HEK293 (cell line): Measurements from ENCODE around the gene ZNF804A.

Source experiments
- CTCF ChIA-PET: fragments of 350-600 bp; formaldehyde crosslinking; extraction: SDS; loops from one replicate; lab custom pipeline; 2021; ENCODE audit warnings: antibody characterized with exemption; lab: Yijun Ruan, JAX
- POLR2A ChIA-PET: fragments of 300-600 bp; formaldehyde crosslinking; extraction: SDS; loops from one replicate; lab custom pipeline; 2020; ENCODE audit warnings: antibody characterized with exemption, inconsistent platforms; lab: Yijun Ruan, JAX
- H3K27ac ChIP-seq: fragments of 200-500 bp; sonication (Bioruptor generic); 2 replicates; pipeline ENCODE4 v1.5.1; 2014; ENCODE audit warnings: low read depth, low read length, control low read depth, inconsistent platforms; ENCODE audit errors: extremely low read depth
- H3K36me3 ChIP-seq, 2 experiments: fragments of 200-500 bp in 1 of 2; sonication (Bioruptor generic) in 1 of 2; 1 replicate in 1 of 2; 2 replicates in 1 of 2; pipeline ENCODE4 v1.5.1; 2014 to 2017; ENCODE audit warnings: inconsistent platforms in 2 of 2, low read length in 2 of 2; ENCODE audit not compliant: control insufficient read depth in 2 of 2, insufficient read depth in 1 of 2
- H3K4me1 ChIP-seq: fragments of 200-500 bp; sonication (Bioruptor generic); 2 replicates; pipeline ENCODE4 v1.5.1; 2014; ENCODE audit warnings: mild to moderate bottlenecking, low read length, inconsistent platforms; ENCODE audit not compliant: control insufficient read depth, insufficient read depth
- H3K4me3 ChIP-seq: 2 replicates; pipeline ENCODE4 v1.5.1; 2011; ENCODE audit warnings: low read depth, mild to moderate bottlenecking, control low read depth, low read length, moderate library complexity
- H3K9me3 ChIP-seq: fragments of 200-500 bp; sonication (Bioruptor generic); 2 replicates; pipeline ENCODE4 v1.5.1; 2014; ENCODE audit warnings: low read depth, low read length, inconsistent platforms; ENCODE audit not compliant: control insufficient read depth, insufficient read depth
- CTCF ChIP-seq: fragments of 450-650 bp; formaldehyde crosslinking; IDR thresholded peaks from 2 replicates; pipeline ENCODE4 v1.5.1; 2016; ENCODE audit warnings: missing biosample characterization, missing genetic modification characterization
- EGR2 ChIP-seq: fragments of 450-650 bp; formaldehyde crosslinking; IDR thresholded peaks from 2 replicates; pipeline ENCODE4 v1.5.1; 2016; ENCODE audit warnings: low read depth, missing biosample characterization, missing genetic modification characterization
- KLF1 ChIP-seq: fragments of 450-650 bp; formaldehyde crosslinking; IDR thresholded peaks from 2 replicates; pipeline ENCODE4 v1.5.1; 2016; ENCODE audit warnings: missing biosample characterization, missing genetic modification characterization
- MEIS1 ChIP-seq: sonication (generic); formaldehyde crosslinking; IDR thresholded peaks from 2 replicates; pipeline ENCODE4 v1.8.1; 2022; ENCODE audit warnings: missing genetic modification reagents, mild to moderate bottlenecking, borderline replicate concordance
- SCRT1 ChIP-seq: fragments of 450-650 bp; formaldehyde crosslinking; IDR thresholded peaks from 2 replicates; pipeline ENCODE4 v1.5.1; 2016; ENCODE audit warnings: missing biosample characterization, missing genetic modification characterization, borderline replicate concordance
- SCRT2 ChIP-seq: fragments of 450-650 bp; formaldehyde crosslinking; IDR thresholded peaks from 2 replicates; pipeline ENCODE4 v1.5.1; 2016; ENCODE audit warnings: missing biosample characterization, missing genetic modification characterization
- YY2 ChIP-seq: fragments of 450-650 bp; formaldehyde crosslinking; IDR thresholded peaks from 2 replicates; pipeline ENCODE4 v1.5.1; 2016; ENCODE audit warnings: missing biosample characterization, missing genetic modification characterization
- ZBTB48 ChIP-seq: fragments of 450-650 bp; formaldehyde crosslinking; IDR thresholded peaks from 2 replicates; pipeline ENCODE4 v1.5.1; 2016; ENCODE audit warnings: missing biosample characterization, missing genetic modification characterization
- ZFP3 ChIP-seq: fragments of 450-650 bp; formaldehyde crosslinking; IDR thresholded peaks from 2 replicates; pipeline ENCODE4 v1.5.1; 2016; ENCODE audit warnings: low read depth, missing biosample characterization, missing genetic modification characterization
- ZFP41 ChIP-seq: fragments of 450-650 bp; formaldehyde crosslinking; IDR thresholded peaks from 2 replicates; pipeline ENCODE4 v1.5.1; 2016; ENCODE audit warnings: missing biosample characterization, missing genetic modification characterization, borderline replicate concordance
- ZNF121 ChIP-seq: fragments of 450-650 bp; formaldehyde crosslinking; IDR thresholded peaks from 2 replicates; pipeline ENCODE4 v1.5.1; 2016; ENCODE audit warnings: missing biosample characterization, missing genetic modification characterization
- ZNF132 ChIP-seq: fragments of 450-650 bp; formaldehyde crosslinking; IDR thresholded peaks from 2 replicates; pipeline ENCODE4 v1.5.1; 2017; ENCODE audit warnings: missing biosample characterization, missing genetic modification characterization, borderline replicate concordance
- ZNF146 ChIP-seq: fragments of 450-650 bp; formaldehyde crosslinking; IDR thresholded peaks from 2 replicates; pipeline ENCODE4 v1.5.1; 2016; ENCODE audit warnings: missing biosample characterization, missing genetic modification characterization
- ZNF18 ChIP-seq: fragments of 450-650 bp; formaldehyde crosslinking; IDR thresholded peaks from 2 replicates; pipeline ENCODE4 v1.5.1; 2016; ENCODE audit warnings: missing biosample characterization, missing genetic modification characterization
- ZNF292 ChIP-seq: fragments of 450-650 bp; formaldehyde crosslinking; IDR thresholded peaks from 2 replicates; pipeline ENCODE4 v1.5.1; 2016; ENCODE audit warnings: low read depth, missing biosample characterization, missing genetic modification characterization, borderline replicate concordance
- ZNF37A ChIP-seq: fragments of 450-650 bp; IDR thresholded peaks from 2 replicates; pipeline ENCODE4 v1.5.1; 2018; ENCODE audit warnings: missing biosample characterization, missing genetic modification characterization
- ZNF398 ChIP-seq: fragments of 450-650 bp; formaldehyde crosslinking; IDR thresholded peaks from 2 replicates; pipeline ENCODE4 v1.5.1; 2017; ENCODE audit warnings: missing biosample characterization, missing genetic modification characterization
- ZNF555 ChIP-seq: fragments of 450-650 bp; formaldehyde crosslinking; conservative IDR thresholded peaks from 2 replicates; pipeline ENCODE4 v1.5.1; 2017; ENCODE audit warnings: missing biosample characterization, mild to moderate bottlenecking, missing genetic modification characterization, inconsistent platforms
- ZNF747 ChIP-seq: fragments of 450-650 bp; formaldehyde crosslinking; IDR thresholded peaks from 2 replicates; pipeline ENCODE4 v1.5.1; 2016; ENCODE audit warnings: missing biosample characterization, missing genetic modification characterization
- ZSCAN30 ChIP-seq: fragments of 450-650 bp; IDR thresholded peaks from 2 replicates; pipeline ENCODE4 v1.5.1; 2018; ENCODE audit warnings: missing biosample characterization, mild to moderate bottlenecking, missing genetic modification characterization, moderate library complexity
- ZSCAN5A ChIP-seq: fragments of 450-650 bp; formaldehyde crosslinking; IDR thresholded peaks from 2 replicates; pipeline ENCODE4 v1.5.1; 2016; ENCODE audit warnings: missing biosample characterization, missing genetic modification characterization

The ZNF804A gene

GRCh38 chr2:184633726-184634125, 35.4 kb downstream of the ZNF804A start:
- Histone ChIP-seq H3K36me3 (no peaks in the 10 kb centered on the region), H3K27ac (no peak overlapping the region), H3K4me3 (no peak overlapping the region), H3K4me1 (no peaks in the 10 kb centered on the region), H3K9me3 (no peaks in the 10 kb centered on the region)
- CTCF ChIA-PET = interaction anchor here (0.6 kb wide), 1 partner anchor 417 kb away, joined by 3 read pairs; no protein-coding TSS in a partner anchor
- POLR2A ChIA-PET = no interaction called here
- no peak for TF ChIP-seq ZNF18 (tag by site-specific recombination)
- no peak for TF ChIP-seq ZNF292 (tag by site-specific recombination)
- TF ChIP-seq CTCF (tag by site-specific recombination) = no peak
- no peak for TF ChIP-seq ZNF146 (tag by site-specific recombination)
- TF ChIP-seq ZNF132 (tag by site-specific recombination) = no peak
- TF ChIP-seq KLF1 = no peak
- TF ChIP-seq ZNF121 = no peak
- TF ChIP-seq EGR2 = no peak
- TF ChIP-seq YY2 (tag by site-specific recombination) = no peak
- TF ChIP-seq SCRT2 (tag by site-specific recombination) = no peak
- no peak for TF ChIP-seq ZNF747
- no peak for TF ChIP-seq SCRT1 (tag by site-specific recombination)
- TF ChIP-seq ZFP41 (tag by site-specific recombination) = no peak
- no peak for TF ChIP-seq ZNF398 (tag by site-specific recombination)
- TF ChIP-seq ZFP3 (tag by site-specific recombination) = no peak
- no peak for TF ChIP-seq ZSCAN30 (tag by site-specific recombination)
- TF ChIP-seq MEIS1 (CRISPR knock-in tag) = no peak
- no peak for TF ChIP-seq ZNF555
- no peak for TF ChIP-seq ZNF37A (tag by site-specific recombination)
- no peak for TF ChIP-seq ZBTB48 (tag by site-specific recombination)

GRCh38 chr2:184637781-184638180, 39.5 kb downstream of the ZNF804A start:
- Histone ChIP-seq H3K4me3 (no peak overlapping the region), H3K36me3 (no peaks in the 10 kb centered on the region), H3K4me1 (no peaks in the 10 kb centered on the region), H3K27ac (no peak overlapping the region), H3K9me3 (no peaks in the 10 kb centered on the region)
- TF ChIP-seq ZSCAN5A = no peak
- ChIA-PET CTCF (no interaction called here), POLR2A (no interaction called here)
